ENCODE results near the gene SLC40A1.

SLC40A1 gene

DNA sequence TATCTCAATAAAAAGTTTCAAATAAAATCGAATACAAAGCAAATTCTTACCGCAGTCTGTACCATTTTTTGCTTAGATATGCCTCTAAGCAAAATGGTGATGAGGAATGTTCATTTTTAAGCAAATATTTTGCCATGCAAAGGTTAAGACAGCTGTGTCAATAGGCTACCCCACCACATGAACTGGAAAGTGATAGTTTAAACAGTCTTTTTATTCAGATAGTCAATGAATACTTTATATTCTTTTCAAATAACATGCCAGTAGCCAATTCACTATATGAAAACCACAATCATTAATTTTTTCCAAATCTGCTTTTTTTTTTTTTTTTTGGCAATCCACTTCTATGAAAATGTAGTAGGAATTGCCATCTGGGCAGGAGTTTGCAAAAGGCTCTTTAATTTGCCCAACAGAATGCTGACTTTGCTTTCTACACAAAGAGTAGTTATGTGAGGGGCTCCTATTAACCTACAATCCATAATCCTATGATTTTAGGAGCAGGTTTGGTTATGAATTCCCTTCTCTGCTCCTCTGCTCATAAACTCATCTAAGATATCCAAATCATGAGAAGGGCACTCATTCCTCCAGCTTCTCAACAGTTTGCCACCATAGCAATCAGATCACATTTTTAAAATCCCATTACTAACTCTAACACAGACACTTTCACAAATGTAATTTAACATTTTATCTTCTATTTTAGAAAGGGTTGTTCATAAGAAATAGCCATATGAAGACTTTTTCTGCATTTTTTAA is 69.2 kb downstream of the SLC40A1 start:
- DNase-seq, result no peak

Measured in stimulated activated naive CD4-positive, alpha-beta T cell (primary cell).